Measurements from ENCODE around the gene NFIB.

The NFIB gene

DNA sequence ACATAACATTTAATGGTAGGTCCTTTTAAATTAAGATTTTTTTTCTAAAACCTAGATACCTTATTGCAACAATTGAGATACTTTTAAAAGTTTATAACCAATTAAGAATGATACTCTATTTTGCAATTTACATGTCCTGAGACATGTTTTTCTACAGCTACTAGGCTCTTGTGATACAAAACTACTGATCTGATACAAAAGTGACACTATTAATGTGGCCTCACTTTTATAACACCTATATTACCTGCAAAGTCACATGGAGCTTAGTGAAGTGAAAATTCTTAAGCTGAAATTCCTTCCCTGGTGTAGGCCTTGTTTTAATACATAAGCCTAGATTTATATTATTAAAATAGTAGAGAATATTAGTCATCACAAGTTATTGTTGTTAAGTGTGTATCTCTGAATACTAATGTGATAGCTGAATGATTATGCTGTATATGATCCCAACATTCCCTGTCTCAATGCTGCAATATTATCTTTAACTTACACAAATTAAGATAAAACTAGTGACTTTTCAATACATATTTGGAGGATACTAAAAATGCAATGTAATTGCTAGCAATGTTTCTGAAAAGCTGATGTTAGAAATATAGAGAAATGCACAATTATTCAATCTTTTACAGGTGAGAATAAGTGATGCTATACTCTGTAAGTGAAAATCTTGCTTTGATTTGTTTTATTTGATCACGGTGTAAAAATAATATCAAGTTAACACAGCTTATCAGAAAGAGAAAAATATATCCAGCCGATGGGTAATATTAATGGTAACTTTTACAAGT, 2.6 kb downstream of the NFIB start:
- no peak for DNase-seq (ENCODE audit: extremely low read depth, low read depth)
- H3K4me3 ChIP-seq (replicated peaks; ENCODE audit: low read depth, low read length): no peak overlapping the region
- no peak for TF ChIP-seq CTCF (IDR thresholded peaks at IDR 0.05; ENCODE audit: low read depth, low read length, missing control alignments)

- no peak for TF ChIP-seq CTCF (IDR thresholded peaks at IDR 0.05; ENCODE audit: low read depth, low read length, missing control alignments)
- no peak overlapping the region for H3K4me3 ChIP-seq (replicated peaks; ENCODE audit: low read depth, low read length)
- no peak for DNase-seq (ENCODE audit: extremely low read depth, low read depth)
Observed at GRCh38 chr9:14310311-14310710, 3.6 kb downstream of the NFIB start.

GRCh38 chr9:14309403-14309802, 4.5 kb downstream of the NFIB start:
- H3K4me3 ChIP-seq (replicated peaks; ENCODE audit: low read depth, low read length): no peak overlapping the region
- no peak for TF ChIP-seq CTCF (IDR thresholded peaks at IDR 0.05; ENCODE audit: low read depth, low read length, missing control alignments)
- DNase-seq (ENCODE audit: extremely low read depth, low read depth): no peak

- no peak for TF ChIP-seq CTCF (IDR thresholded peaks at IDR 0.05; ENCODE audit: low read depth, low read length, missing control alignments)
Observed at GRCh38 chr9:14308853-14309145, 5.1 kb downstream of the NFIB start.

DNA sequence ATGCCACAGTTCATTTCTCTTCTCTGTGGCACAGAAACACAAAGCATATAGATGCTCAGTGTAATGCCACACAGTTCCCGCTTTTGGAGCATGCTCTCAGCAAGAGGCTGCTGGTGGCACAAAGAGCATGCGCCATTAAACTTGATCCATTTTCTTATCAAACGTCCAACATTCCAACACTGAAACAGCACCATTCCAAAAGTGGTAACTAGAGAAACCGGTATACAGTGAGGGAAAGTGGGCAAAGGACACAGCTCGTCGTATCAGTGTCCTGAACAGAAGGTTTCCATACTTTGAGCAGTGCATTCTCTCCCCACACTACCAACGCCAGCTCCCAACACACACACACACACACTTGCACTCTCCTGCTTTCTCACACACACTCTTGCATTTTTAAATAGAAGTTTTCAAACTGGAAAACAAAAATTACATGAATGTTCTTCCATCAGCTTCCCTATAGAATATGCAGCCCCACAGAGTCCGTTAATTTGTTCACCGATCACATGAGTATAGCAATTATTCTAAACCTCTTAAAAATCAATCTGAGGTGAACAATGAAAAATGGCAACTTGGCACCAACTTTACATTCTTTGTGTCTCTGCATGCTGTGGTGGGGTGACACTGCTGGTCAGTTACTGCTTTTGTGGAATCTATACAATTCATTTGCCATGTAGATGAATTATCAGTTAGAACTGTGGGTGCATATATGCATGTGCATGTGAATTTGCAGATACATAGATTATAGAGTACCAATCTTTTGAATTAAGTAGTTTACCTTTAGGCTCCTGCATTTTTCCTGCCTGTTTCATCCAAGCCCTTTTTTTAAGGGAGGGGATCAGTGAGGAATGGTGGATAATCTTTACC, 5.7 kb downstream of the NFIB start:
- no peak for TF ChIP-seq CTCF (IDR thresholded peaks at IDR 0.05; ENCODE audit: low read depth, low read length, missing control alignments)
- no peak overlapping the region for H3K4me3 ChIP-seq (replicated peaks; ENCODE audit: low read depth, low read length)
- no peak for DNase-seq (ENCODE audit: extremely low read depth, low read depth)

More at GRCh38 chr9:14308853-14309145, 5.1 kb downstream of the NFIB start:
- no peak for DNase-seq (ENCODE audit: extremely low read depth, low read depth)
- H3K4me3 ChIP-seq (replicated peaks; ENCODE audit: low read depth, low read length): no peak overlapping the region

DNA sequence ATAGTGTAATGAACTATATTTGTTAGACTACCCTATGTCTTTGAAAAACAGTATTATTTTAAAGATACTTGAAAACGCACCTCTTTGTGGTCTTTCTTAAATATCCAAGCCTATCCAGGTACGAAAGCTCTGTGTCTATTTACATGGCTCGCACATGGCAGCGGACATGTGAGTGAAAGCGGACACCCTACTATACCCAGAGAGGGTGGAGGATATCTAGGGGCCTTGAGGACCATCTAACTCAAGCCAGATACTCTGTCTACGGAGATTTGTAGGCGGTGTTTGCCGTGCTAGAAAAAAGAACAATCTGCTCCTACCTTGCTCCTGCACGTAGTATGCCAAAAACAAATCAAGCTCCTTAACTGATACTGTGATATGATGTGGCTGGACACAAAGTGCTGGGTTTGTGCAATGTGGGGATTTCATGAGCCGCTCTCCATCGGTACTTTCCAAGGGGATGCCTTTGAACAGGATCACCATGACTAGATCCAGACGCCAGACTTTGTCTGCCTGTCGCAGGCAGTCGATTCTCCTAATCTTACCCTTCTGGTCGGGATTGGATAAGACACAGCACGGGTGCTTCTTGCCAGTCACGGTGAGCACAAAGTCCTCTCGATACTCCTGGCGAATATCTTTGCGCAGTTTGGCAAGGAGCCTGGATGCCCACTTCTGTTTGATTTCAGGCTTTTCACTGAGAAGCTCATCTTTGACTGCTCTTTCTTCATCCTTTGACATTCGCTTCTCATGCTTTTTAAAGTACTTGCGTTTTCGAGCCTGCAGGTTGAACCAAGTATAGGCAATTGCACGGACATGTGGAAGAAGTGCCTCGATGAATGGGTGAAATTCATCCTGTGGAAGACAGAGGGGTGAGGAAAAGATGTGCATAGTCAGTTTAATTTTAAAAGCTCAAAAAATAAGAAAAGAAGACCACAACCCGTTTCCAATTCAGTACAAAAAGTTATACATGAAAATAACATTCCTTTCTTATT, 7.0 kb downstream of the NFIB start:
- DNase-seq (ENCODE audit: extremely low read depth, low read depth): no peak
- no peak overlapping the region for H3K4me3 ChIP-seq (replicated peaks; ENCODE audit: low read depth, low read length)
- TF ChIP-seq CTCF (IDR thresholded peaks at IDR 0.05; ENCODE audit: low read depth, low read length, missing control alignments): no peak
